Muscle layer of colon (tissue), 2 donors: ENCODE data around the gene MANBA.
"Not testable (repeated sequence)": the region's sequence is repeated elsewhere in the genome, so short reads cannot be mapped to it uniquely, and the experiment has no call there.

Source experiments
- H3K27ac ChIP-seq: one replicate; pipeline ENCODE4 v1.7.0; 2013; ENCODE audit warnings: low read depth, mild to moderate bottlenecking, low read length, moderate library complexity
- H3K27me3 ChIP-seq, 2 donors: one replicate each; pipeline ENCODE4 v1.7.0; 2013; ENCODE audit warnings: low read length in 2 of 2, mild to moderate bottlenecking in 2 of 2; ENCODE audit not compliant: insufficient read depth in 2 of 2, control insufficient read depth in 1 of 2
- H3K36me3 ChIP-seq: one replicate; pipeline ENCODE4 v1.7.0; 2013; ENCODE audit warnings: mild to moderate bottlenecking, low read length; ENCODE audit not compliant: insufficient read depth
- H3K4me1 ChIP-seq: one replicate; pipeline ENCODE4 v1.7.0; 2013; ENCODE audit warnings: mild to moderate bottlenecking, low read length; ENCODE audit not compliant: insufficient read depth
- H3K4me3 ChIP-seq, 2 donors: one replicate each; pipeline ENCODE4 v1.7.0; 2013; ENCODE audit warnings: low read length in 2 of 2, low read depth in 1 of 2, mild to moderate bottlenecking in 1 of 2, moderate library complexity in 1 of 2
- H3K9ac ChIP-seq: one replicate; pipeline ENCODE4 v1.7.0; 2013; ENCODE audit warnings: low read length
- H3K9me3 ChIP-seq: one replicate; pipeline ENCODE4 v1.7.0; 2013; ENCODE audit warnings: mild to moderate bottlenecking, low read length
- donor health status: abdominal sarcoma.
- donor health status: Adenocarcinoma of cecum.

The MANBA gene

GRCh38 chr4:102632241-102633065 is 128.3 kb downstream of the MANBA start:
- H3K27ac ChIP-seq: no peak overlapping the region
- H3K36me3 ChIP-seq: peaks cover 25% of the 10 kb centered on the region

GRCh38 chr4:102631616-102632015 is 129.2 kb downstream of the MANBA start:
- Histone ChIP-seq H3K9ac (no peak overlapping the region), H3K9me3 (no peaks in the 10 kb centered on the region), H3K4me1 (no peaks in the 10 kb centered on the region), H3K36me3 (peaks cover 25% of the 10 kb centered on the region), H3K4me3 (no peak overlapping the region), H3K27me3 (no peaks in the 10 kb centered on the region), H3K27ac (no peak overlapping the region)

More at GRCh38 chr4:102632241-102633065, 128.3 kb downstream of the MANBA start:
- H3K9ac ChIP-seq: no peak overlapping the region
- H3K9me3 ChIP-seq: no peaks in the 10 kb centered on the region
- H3K4me1 ChIP-seq: no peaks in the 10 kb centered on the region
- H3K4me3 ChIP-seq: no peak overlapping the region
- no peaks in the 10 kb centered on the region for H3K27me3 ChIP-seq

- Histone ChIP-seq H3K9me3 (no peaks in the 10 kb centered on the region), H3K4me1 (no peaks in the 10 kb centered on the region), H3K9ac (no peak overlapping the region), H3K27me3 (no peaks in the 10 kb centered on the region), H3K4me3 (no peak overlapping the region), H3K36me3 (peaks cover 14% of the 10 kb centered on the region), H3K27ac (no peak overlapping the region)
Observed at GRCh38 chr4:102629673-102630072, 131.1 kb downstream of the MANBA start.

- H3K4me1 ChIP-seq: no peaks in the 10 kb centered on the region
- no peak overlapping the region for H3K4me3 ChIP-seq
- H3K27me3 ChIP-seq: no peaks in the 10 kb centered on the region
- H3K9me3 ChIP-seq: no peaks in the 10 kb centered on the region
- no peak overlapping the region for H3K27ac ChIP-seq
- H3K36me3 ChIP-seq: peaks cover 7% of the 10 kb centered on the region
- no peak overlapping the region for H3K9ac ChIP-seq
Observed at GRCh38 chr4:102627831-102628523, 132.8 kb downstream of the MANBA start.

GRCh38 chr4:102625232-102625930 is 135.4 kb downstream of the MANBA start:
- Histone ChIP-seq H3K4me1 (no peaks in the 10 kb centered on the region), H3K27ac (no peak overlapping the region), H3K9ac (no peak overlapping the region), H3K27me3 (no peaks in the 10 kb centered on the region), H3K36me3 (no peaks in the 10 kb centered on the region), H3K4me3 (no peak overlapping the region), H3K9me3 (no peaks in the 10 kb centered on the region)

GRCh38 chr4:102624505-102624904 is 136.3 kb downstream of the MANBA start:
- Histone ChIP-seq H3K36me3 (no peaks in the 10 kb centered on the region), H3K4me3 (no peak overlapping the region), H3K27me3 (no peaks in the 10 kb centered on the region), H3K27ac (no peak overlapping the region), H3K9ac (no peak overlapping the region), H3K9me3 (no peaks in the 10 kb centered on the region), H3K4me1 (no peaks in the 10 kb centered on the region)

- Histone ChIP-seq H3K4me1 (no peaks in the 10 kb centered on the region), H3K27me3 (no peaks in the 10 kb centered on the region), H3K36me3 (no peaks in the 10 kb centered on the region), H3K4me3 (no peak overlapping the region), H3K9ac (no peak overlapping the region), H3K9me3 (no peaks in the 10 kb centered on the region), H3K27ac (no peak overlapping the region)
Observed at GRCh38 chr4:102623622-102624021, 137.1 kb downstream of the MANBA start.

GRCh38 chr4:102620697-102621497 is 139.9 kb downstream of the MANBA start:
- no peaks in the 10 kb centered on the region for H3K9me3 ChIP-seq
- H3K36me3 ChIP-seq: peaks cover 9% of the 10 kb centered on the region
- peaks cover 6% of the 10 kb centered on the region for H3K4me1 ChIP-seq
- no peak overlapping the region for H3K4me3 ChIP-seq
- no peak overlapping the region for H3K9ac ChIP-seq
- H3K27ac ChIP-seq: no peak overlapping the region
- no peaks in the 10 kb centered on the region for H3K27me3 ChIP-seq

- not testable (repeated sequence) for H3K9ac ChIP-seq, H3K27me3 ChIP-seq, H3K4me1 ChIP-seq, H3K9me3 ChIP-seq, H3K4me3 ChIP-seq, H3K27ac ChIP-seq
- H3K36me3 ChIP-seq: peaks cover 12% of the 10 kb centered on the region
Observed at GRCh38 chr4:102619776-102620631, 140.8 kb downstream of the MANBA start.

- not testable (repeated sequence) for H3K9ac ChIP-seq, H3K9me3 ChIP-seq, H3K4me3 ChIP-seq, H3K27me3 ChIP-seq, H3K4me1 ChIP-seq, H3K27ac ChIP-seq
- H3K36me3 ChIP-seq: peaks cover 22% of the 10 kb centered on the region
Observed at GRCh38 chr4:102619021-102619420, 141.7 kb downstream of the MANBA start.
